NCI-H1092 (cell line): ENCODE data around the gene HS3ST5.

Source experiments
- DNase-seq: peaks from one replicate; lab custom pipeline; 2025; lab: John Stamatoyannopoulos, UW

HS3ST5 gene

DNA sequence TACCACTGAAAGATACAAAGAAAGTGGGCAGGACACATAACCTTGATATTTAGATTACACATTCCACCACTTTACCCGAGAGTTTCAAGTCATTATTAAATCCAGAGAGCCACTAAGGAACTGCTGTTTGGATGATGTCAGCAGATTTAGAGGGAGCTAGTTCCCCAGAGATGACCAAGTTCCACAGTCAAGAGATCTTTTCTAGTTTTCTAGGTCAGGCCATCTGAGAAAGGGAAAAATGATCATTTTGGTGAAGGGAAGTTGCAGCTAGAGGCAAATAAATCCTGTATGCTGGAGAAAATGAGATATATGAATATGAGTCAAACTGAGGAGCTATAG, 147.8 kb downstream of the HS3ST5 start:
- no peak for DNase-seq

DNA sequence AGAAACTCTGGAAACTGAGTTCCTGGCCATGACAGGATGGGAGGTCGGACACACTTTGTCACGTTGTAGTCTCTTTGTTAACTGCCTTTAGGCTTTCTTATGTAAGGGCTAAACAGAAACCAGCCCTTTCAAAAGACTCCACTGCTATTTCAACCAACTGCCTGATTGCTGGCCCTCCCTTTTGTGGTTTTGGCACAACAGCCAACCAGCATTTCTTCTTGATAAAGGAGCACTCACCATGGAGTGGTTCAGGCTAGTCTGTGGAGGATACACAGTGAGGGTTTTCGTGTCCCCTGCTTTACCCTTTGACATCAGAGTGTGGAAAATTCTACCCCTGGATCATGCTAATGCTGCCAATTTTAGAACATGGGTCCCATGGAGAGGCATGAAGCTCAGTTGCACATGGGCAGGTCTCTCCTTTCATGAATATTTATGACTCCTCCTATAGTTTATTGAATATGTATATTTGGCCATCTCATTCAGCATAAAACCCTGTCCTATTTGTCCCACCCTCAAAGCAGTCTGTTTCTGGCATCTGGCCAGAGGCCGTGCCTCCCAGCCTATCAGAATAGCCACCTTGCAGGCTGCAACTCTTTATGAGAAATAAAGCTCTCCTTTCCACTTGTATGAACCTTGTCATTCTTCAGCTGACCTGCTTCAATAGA, 148.3 kb downstream of the HS3ST5 start:
- DNase-seq = no peak

- no peak for DNase-seq
These were observed 155.3 kb downstream of the HS3ST5 start for GRCh38 chr6:114187563-114187962.

GRCh38 chr6:114181664-114182063, 161.2 kb downstream of the HS3ST5 start:
- DNase-seq = no peak

- no peak for DNase-seq
These were observed 163.4 kb downstream of the HS3ST5 start for GRCh38 chr6:114179411-114179810.

- no peak for DNase-seq
These were observed 166.1 kb downstream of the HS3ST5 start for GRCh38 chr6:114176726-114177125.

- no peak for DNase-seq
These were observed 170.1 kb downstream of the HS3ST5 start for GRCh38 chr6:114172576-114173260.

- DNase-seq = no peak
These were observed 171.3 kb downstream of the HS3ST5 start for GRCh38 chr6:114171473-114171872.

DNA sequence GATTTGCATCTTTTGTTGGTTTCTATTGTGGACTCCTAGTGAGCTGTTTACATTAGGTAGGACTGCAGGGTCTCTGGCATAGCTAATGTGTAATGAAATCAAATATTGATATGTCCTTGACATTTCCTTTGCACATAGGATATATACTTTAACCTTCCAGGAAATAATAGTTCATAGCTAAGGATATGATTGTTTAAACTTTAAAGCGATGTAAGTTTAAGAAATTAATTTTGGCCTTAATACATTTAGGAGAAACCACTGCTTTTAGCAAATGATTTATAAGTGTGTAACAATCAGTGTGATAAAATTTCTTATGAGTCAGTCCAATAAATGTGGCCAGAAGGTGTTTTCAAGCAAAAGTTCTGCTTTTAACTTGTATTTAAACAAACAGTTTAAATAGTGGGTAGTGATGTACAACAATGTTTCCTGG, 171.8 kb downstream of the HS3ST5 start:
- no peak for DNase-seq

- DNase-seq = no peak
These were observed 172.5 kb downstream of the HS3ST5 start for GRCh38 chr6:114170372-114170771.

- no peak for DNase-seq
These were observed 173.1 kb downstream of the HS3ST5 start for GRCh38 chr6:114169763-114170162.

GRCh38 chr6:114167583-114168576, 174.9 kb downstream of the HS3ST5 start:
- DNase-seq = no peak

- no peak for DNase-seq
These were observed 178.6 kb downstream of the HS3ST5 start for GRCh38 chr6:114164207-114164606.

- DNase-seq = no peak
These were observed 180.0 kb downstream of the HS3ST5 start for GRCh38 chr6:114162691-114163347.

- no peak for DNase-seq
These were observed 181.9 kb downstream of the HS3ST5 start for GRCh38 chr6:114160881-114161280.

- no peak for DNase-seq
These were observed 183.1 kb downstream of the HS3ST5 start for GRCh38 chr6:114159727-114160126.

- no peak for DNase-seq
These were observed 183.8 kb downstream of the HS3ST5 start for GRCh38 chr6:114158838-114159694.

GRCh38 chr6:114158411-114158810, 184.4 kb downstream of the HS3ST5 start:
- no peak for DNase-seq

- no peak for DNase-seq
These were observed 185.0 kb downstream of the HS3ST5 start for GRCh38 chr6:114157848-114158247.

DNA sequence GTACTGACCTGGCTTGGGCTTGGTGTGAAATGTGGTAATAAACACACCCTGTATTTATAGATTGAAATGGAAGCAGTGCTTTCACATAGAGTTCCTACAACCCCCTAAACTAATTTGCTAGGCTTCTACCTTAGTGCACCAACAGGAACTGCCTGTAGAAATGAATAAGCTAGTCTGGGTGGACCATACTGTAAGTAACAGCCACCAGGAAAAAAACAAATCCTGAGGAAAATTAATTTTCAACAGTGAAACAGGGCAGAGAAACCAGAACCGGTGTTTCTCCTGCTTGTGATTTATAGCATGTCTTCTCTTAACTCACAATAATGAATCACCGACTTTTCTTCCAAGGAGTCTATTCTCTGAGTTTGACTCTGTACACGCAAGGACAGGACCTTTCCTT, 187.1 kb downstream of the HS3ST5 start:
- no peak for DNase-seq

DNA sequence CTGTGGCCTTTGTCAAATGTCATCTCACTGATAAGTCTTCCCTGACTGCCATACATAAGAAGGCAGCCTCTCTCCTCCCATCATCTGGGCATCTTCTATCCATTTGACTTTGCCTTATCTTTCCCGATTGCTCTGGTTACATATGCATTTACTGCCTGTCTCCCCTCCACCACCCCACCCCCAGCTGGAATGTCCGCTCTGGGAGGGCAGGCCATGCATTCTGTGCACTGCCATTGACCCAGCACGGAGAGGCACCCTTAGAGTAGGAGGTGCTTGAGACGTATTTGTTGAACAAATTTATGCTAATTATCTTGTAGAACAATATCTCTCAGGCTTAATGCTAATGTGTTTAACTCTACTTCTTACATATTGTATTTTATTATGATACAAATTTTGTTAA, 188.0 kb downstream of the HS3ST5 start:
- DNase-seq = no peak
